IPS DF 4.7 (cell line): ENCODE measurements around the gene TDRD7.

Source experiments
- DNase-seq: peaks from one replicate; pipeline ENCODE4 v3.0.0-alpha.2; 2013; ENCODE audit warnings: low spot score; ENCODE audit errors: extremely low read depth

TDRD7 gene

GRCh38 chr9:97411789-97412625, at the start of gene TDRD7:
Gene TDRD7, plus strand, starts transcription at chr9:97412096. Its CDS starts 16,370 bp downstream, at chr9:97428466.
- DNase-seq, result no peak

- DNase-seq, result no peak
Observed at GRCh38 chr9:97362777-97363545, 48.9 kb upstream of the TDRD7 start.

- no peak for DNase-seq
Observed at GRCh38 chr9:97363661-97364299, 48.1 kb upstream of the TDRD7 start.

- DNase-seq, result no peak
Observed at GRCh38 chr9:97364769-97365490, 47.0 kb upstream of the TDRD7 start.

- DNase-seq, result no peak
Observed at GRCh38 chr9:97365634-97366033, 46.3 kb upstream of the TDRD7 start.

GRCh38 chr9:97366476-97366875, 45.4 kb upstream of the TDRD7 start:
- no peak for DNase-seq

- DNase-seq, result no peak
Observed at GRCh38 chr9:97366889-97367288, 45.0 kb upstream of the TDRD7 start.

- DNase-seq, result no peak
Observed at GRCh38 chr9:97367729-97368128, 44.2 kb upstream of the TDRD7 start.

- DNase-seq, result no peak
Observed at GRCh38 chr9:97368964-97369363, 42.9 kb upstream of the TDRD7 start.

GRCh38 chr9:97372580-97372979, 39.3 kb upstream of the TDRD7 start:
- no peak for DNase-seq

- DNase-seq, result no peak
Observed at GRCh38 chr9:97373331-97373730, 38.6 kb upstream of the TDRD7 start.

GRCh38 chr9:97374811-97375210, 37.1 kb upstream of the TDRD7 start:
- no peak for DNase-seq

- DNase-seq, result no peak
Observed at GRCh38 chr9:97376902-97377301, 35.0 kb upstream of the TDRD7 start.

GRCh38 chr9:97382099-97382718, 29.7 kb upstream of the TDRD7 start:
- no peak for DNase-seq

- no peak for DNase-seq
Observed at GRCh38 chr9:97384406-97385262, 27.3 kb upstream of the TDRD7 start.

GRCh38 chr9:97385626-97386264, 26.2 kb upstream of the TDRD7 start:
- no peak for DNase-seq

- DNase-seq, result no peak
Observed at GRCh38 chr9:97386265-97386633, 25.6 kb upstream of the TDRD7 start.

GRCh38 chr9:97386733-97387503, 25.0 kb upstream of the TDRD7 start:
- peak; percentile 46 for DNase-seq

- no peak for DNase-seq
Observed at GRCh38 chr9:97387504-97387886, 24.4 kb upstream of the TDRD7 start.
